Thoracic aorta (tissue), 2 donors: Measurements from ENCODE around the gene NCKAP5. TPM values are rescaled to one million over a fixed set of nuclear protein-coding genes. Genes with fewer than 3 reads are reported as not detected.

Source experiments
- ATAC-seq: fragments of 150-250 bp; one replicate; pipeline ENCODE4 v1.8.0; 2017; ENCODE audit warnings: low read depth; ENCODE audit not compliant: insufficient number of reproducible peaks, low FRiP score
- DNase-seq: peaks from one replicate; pipeline ENCODE4 v3.0.0-alpha.2; 2020; ENCODE audit warnings: low spot score
- H3K27ac ChIP-seq, 2 donors: fragments of 200-600 bp; sonication (generic); 1 replicate in 1 of 2; 2 replicates in 1 of 2; pipeline ENCODE4 v1.5.1; 2016; ENCODE audit warnings: mild to moderate bottlenecking in 2 of 2, moderate library complexity in 2 of 2
- H3K27me3 ChIP-seq: fragments of 200-600 bp; sonication (generic); replicated peaks from 2 replicates; pipeline ENCODE4 v1.6.0; 2016; ENCODE audit warnings: mild to moderate bottlenecking; ENCODE audit not compliant: insufficient read depth
- H3K36me3 ChIP-seq: fragments of 200-600 bp; sonication (generic); one replicate; pipeline ENCODE4 v1.5.1; 2016
- H3K4me1 ChIP-seq, 2 donors: fragments of 200-600 bp; sonication (generic); 1 replicate in 1 of 2; 2 replicates in 1 of 2; pipeline versions ENCODE4 v1.5.1 to v1.6.0; 2016; ENCODE audit warnings: low read depth in 2 of 2, mild to moderate bottlenecking in 1 of 2; ENCODE audit not compliant: control insufficient read depth in 1 of 2
- H3K4me3 ChIP-seq: fragments of 200-600 bp; sonication (generic); 2 replicates; pipeline ENCODE4 v1.5.1; 2016; ENCODE audit warnings: mild to moderate bottlenecking
- H3K9me3 ChIP-seq: fragments of 200-600 bp; sonication (generic); 2 replicates; pipeline ENCODE4 v1.5.1; 2016
- CTCF ChIP-seq: fragments of 200-600 bp; sonication (generic); IDR thresholded peaks from one replicate; pipeline ENCODE4 v1.5.1; 2019; ENCODE audit warnings: antibody characterized with exemption
- total RNA-seq, 2 donors: library from RNA; depleted of rRNA; stranded (reverse); fragments of >200 nt; gene quantifications; one replicate each; pipeline versions ENCODE4 v1.1.0 to v1.2.3, GENCODE V29; 2016

Gene NCKAP5
- total RNA-seq, 2 donors from 2014 or later = 1.2 to 1.9 TPM

- no peak for DNase-seq
- no peak for ATAC-seq
- H3K9me3 ChIP-seq = no peaks in the 10 kb centered on the region
- no peak overlapping the region for H3K4me3 ChIP-seq
- H3K27ac ChIP-seq = no peak overlapping the region
- H3K36me3 ChIP-seq = no peaks in the 10 kb centered on the region
- TF ChIP-seq CTCF = no peak
- H3K27me3 ChIP-seq = no peaks in the 10 kb centered on the region
- no peaks in the 10 kb centered on the region for H3K4me1 ChIP-seq
Observed at GRCh38 chr2:132910432-132910831, 657.8 kb downstream of the NCKAP5 start.

- H3K9me3 ChIP-seq = no peaks in the 10 kb centered on the region
- no peaks in the 10 kb centered on the region for H3K27me3 ChIP-seq
- H3K27ac ChIP-seq = no peak overlapping the region
- DNase-seq (no peak), ATAC-seq (no peak)
- no peaks in the 10 kb centered on the region for H3K36me3 ChIP-seq
- H3K4me3 ChIP-seq = no peak overlapping the region
- no peak for TF ChIP-seq CTCF
- no peaks in the 10 kb centered on the region for H3K4me1 ChIP-seq
Observed at GRCh38 chr2:132909427-132909826, 658.8 kb downstream of the NCKAP5 start.

- H3K9me3 ChIP-seq = no peaks in the 10 kb centered on the region
- H3K36me3 ChIP-seq = no peaks in the 10 kb centered on the region
- no peaks in the 10 kb centered on the region for H3K4me1 ChIP-seq
- H3K27ac ChIP-seq = no peak overlapping the region
- H3K4me3 ChIP-seq = no peak overlapping the region
- no peak for TF ChIP-seq CTCF
- no peaks in the 10 kb centered on the region for H3K27me3 ChIP-seq
- DNase-seq = no peak
- no peak for ATAC-seq
Observed at GRCh38 chr2:132904142-132904842, 664.0 kb downstream of the NCKAP5 start.

- no peak for TF ChIP-seq CTCF
- Histone ChIP-seq H3K4me3 (no peak overlapping the region), H3K36me3 (no peaks in the 10 kb centered on the region), H3K4me1 (no peaks in the 10 kb centered on the region), H3K27ac (no peak overlapping the region), H3K9me3 (no peaks in the 10 kb centered on the region), H3K27me3 (no peaks in the 10 kb centered on the region)
- no peak for ATAC-seq
- DNase-seq = no peak
Observed at GRCh38 chr2:132902626-132903025, 665.6 kb downstream of the NCKAP5 start.

GRCh38 chr2:132901661-132902060 is 666.6 kb downstream of the NCKAP5 start:
- H3K27ac ChIP-seq = no peak overlapping the region
- H3K9me3 ChIP-seq = no peaks in the 10 kb centered on the region
- H3K36me3 ChIP-seq = no peaks in the 10 kb centered on the region
- no peak for TF ChIP-seq CTCF
- no peak for ATAC-seq
- H3K4me3 ChIP-seq = no peak overlapping the region
- no peaks in the 10 kb centered on the region for H3K4me1 ChIP-seq
- no peak for DNase-seq
- no peaks in the 10 kb centered on the region for H3K27me3 ChIP-seq
